Right cardiac atrium (tissue), 5 donors: Measurements from ENCODE around the gene KCNQ5. TPM values are rescaled to one million over a fixed set of nuclear protein-coding genes. Genes with fewer than 3 reads are reported as not detected.

Experiments
- ATAC-seq, 2 donors: fragments of 200-7000 bp; cut with Tn5 transposase; one replicate each; pipeline versions ENCODE4 v1.8.0 to v1.9.1; 2020; ENCODE audit warnings: moderate library complexity in 2 of 2, mild to moderate bottlenecking in 1 of 2
- DNase-seq, 3 donors: peaks; one replicate each; pipeline ENCODE4 v3.0.0-alpha.2; 2020
- H3K27ac ChIP-seq: one replicate; pipeline ENCODE4 v1.5.1; 2013; ENCODE audit warnings: mild to moderate bottlenecking, low read length, control low read depth, moderate library complexity
- H3K27me3 ChIP-seq: one replicate; pipeline ENCODE4 v1.6.1; 2013; ENCODE audit not compliant: control insufficient read depth, insufficient read depth
- H3K4me1 ChIP-seq: one replicate; pipeline ENCODE4 v1.6.1; 2013; ENCODE audit warnings: low read length; ENCODE audit not compliant: control insufficient read depth, insufficient read depth
- H3K4me3 ChIP-seq: one replicate; pipeline ENCODE4 v1.5.1; 2013; ENCODE audit warnings: low read length, control low read depth
- H3K9me3 ChIP-seq: one replicate; pipeline ENCODE4 v1.6.1; 2013; ENCODE audit warnings: low read length; ENCODE audit not compliant: control insufficient read depth
- WGBS: extraction: QIAGEN DNeasy Blood & Tissue Kit; methylation state at CpG from one replicate; pipeline ENCODE4 v1.1.7; 2013; 5-methylcytosine and 5-hydroxymethylcytosine counted together
- intact Hi-C, 4 donors: fragments of 100-400 bp; cut with DNase I; formaldehyde crosslinking; loops; one replicate each; pipeline versions ENCODE4 v1.11.0 to v1.14.0; 2022 to 2023
- polyA plus RNA-seq: library from polyadenylated mRNA; stranded (reverse); fragments of 200-250 nt; gene quantifications from one replicate; pipeline ENCODE4 v1.2.3, GENCODE V29; 2013
- total RNA-seq, 4 donors: library from RNA; stranded (reverse); fragmentation: NEBNext Ultra II Directional; extraction: Animal tissue kit (Norgen Biotek cat#: 25700); gene quantifications; one replicate each; pipeline ENCODE4 v1.2.1, GENCODE V29; 2021
- donor health status: healthy with polysubstance abuse.
- donor health status: DM: no; HTN: yes; CAD: no.
- donor health status: DM: no; HTN: no; CAD: no.
- donor health status: DM: no; HTN: yes; CAD: no; lungs with severe emphysema.
- donor health status: DM: yes; HTN: yes; CAD: no.

Gene KCNQ5
- total and polyA plus RNA-seq, 5 donors = 0.20 to 0.68 (median 0.36) TPM; not detected in 1

DNA sequence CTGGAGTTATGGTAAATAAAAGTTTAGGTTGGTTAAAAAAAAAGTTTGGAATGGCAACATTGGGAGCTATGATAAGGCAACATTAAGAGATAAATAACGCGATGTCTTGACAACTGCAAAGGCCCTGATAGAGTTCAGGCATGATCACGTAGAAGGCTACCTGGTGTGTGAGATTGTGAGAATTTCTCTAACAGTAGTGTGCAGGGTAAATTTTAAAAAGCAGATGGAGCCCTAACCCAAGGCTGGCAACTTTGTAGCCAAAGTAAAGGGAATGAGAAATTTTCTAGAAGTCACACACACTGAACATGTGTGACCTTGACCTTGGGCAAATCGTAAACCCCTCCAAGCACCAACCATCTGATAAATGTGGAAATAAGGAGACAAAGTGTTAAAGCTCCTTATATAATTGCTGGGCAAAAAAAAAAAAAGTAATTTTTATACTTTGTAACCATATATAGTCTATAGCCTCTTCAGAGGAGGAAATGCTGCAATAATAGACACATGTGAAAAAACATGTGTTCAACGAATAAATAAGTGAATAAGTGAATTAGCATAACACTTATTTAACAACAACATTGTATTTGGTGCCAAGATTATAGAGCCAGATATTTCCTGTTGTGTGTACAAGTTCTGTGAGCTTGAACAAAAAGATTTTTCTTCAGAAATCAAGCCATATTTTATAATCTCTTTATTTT, 18.2 kb downstream of the KCNQ5 start:
- Histone ChIP-seq H3K9me3 (no peaks in the 10 kb centered on the region), H3K27me3 (no peaks in the 10 kb centered on the region), H3K4me1 (no peaks in the 10 kb centered on the region), H3K27ac (no peak overlapping the region), H3K4me3 (no peak overlapping the region)
- no peak for ATAC-seq
- intact Hi-C loops = no loop called here
- DNase-seq = no peak
- 66% methylated on average over 5 of the region's 5 CpGs for WGBS

DNA sequence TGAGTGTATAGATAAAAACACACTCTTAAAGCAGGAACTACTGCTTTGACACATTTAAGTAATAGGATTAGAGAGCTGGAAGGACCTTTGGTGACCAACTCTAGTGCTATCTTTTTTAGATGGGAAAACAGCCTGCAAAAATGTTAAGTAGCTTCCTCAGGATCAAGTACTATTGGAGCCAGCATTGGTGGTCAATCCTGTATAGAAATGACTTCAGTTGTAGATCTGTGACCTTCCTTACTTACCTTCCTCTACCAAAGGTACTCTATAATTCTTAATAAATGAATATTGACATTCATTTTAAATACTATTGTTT, 18.7 kb downstream of the KCNQ5 start:
- DNase-seq = no peak
- intact Hi-C loops = no loop called here

DNA sequence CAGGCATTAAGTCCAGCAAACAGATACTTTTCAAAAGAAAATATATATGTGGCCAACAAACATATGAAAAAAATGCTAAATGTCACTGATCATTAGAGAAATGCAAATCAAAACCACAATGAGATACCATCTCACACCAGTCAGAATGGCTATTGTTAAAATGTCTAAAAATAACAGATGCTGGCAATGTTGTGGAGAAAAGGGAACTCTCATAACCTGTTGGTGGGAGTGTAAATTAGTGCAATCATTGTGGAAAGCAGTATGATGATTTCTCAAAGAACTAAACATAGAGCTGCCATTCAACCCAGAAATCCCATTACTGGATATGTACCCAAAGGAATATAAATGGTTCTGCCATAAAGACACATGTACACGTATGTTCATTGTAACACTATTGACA, 20.6 kb downstream of the KCNQ5 start:
- ATAC-seq (no peak), DNase-seq (no peak)
- no peaks in the 10 kb centered on the region for H3K9me3 ChIP-seq
- no peak overlapping the region for H3K27ac ChIP-seq
- H3K4me3 ChIP-seq = no peak overlapping the region
- intact Hi-C loops = no loop called here
- H3K27me3 ChIP-seq = no peaks in the 10 kb centered on the region
- WGBS = 90% methylated on average over 1 of the region's 1 CpG
- no peaks in the 10 kb centered on the region for H3K4me1 ChIP-seq

More for the DNA sequence above, 18.7 kb downstream of the KCNQ5 start:
- Histone ChIP-seq H3K27ac (no peak overlapping the region), H3K4me3 (no peak overlapping the region), H3K4me1 (no peaks in the 10 kb centered on the region), H3K27me3 (no peaks in the 10 kb centered on the region), H3K9me3 (no peaks in the 10 kb centered on the region)
- no peak for ATAC-seq

DNA sequence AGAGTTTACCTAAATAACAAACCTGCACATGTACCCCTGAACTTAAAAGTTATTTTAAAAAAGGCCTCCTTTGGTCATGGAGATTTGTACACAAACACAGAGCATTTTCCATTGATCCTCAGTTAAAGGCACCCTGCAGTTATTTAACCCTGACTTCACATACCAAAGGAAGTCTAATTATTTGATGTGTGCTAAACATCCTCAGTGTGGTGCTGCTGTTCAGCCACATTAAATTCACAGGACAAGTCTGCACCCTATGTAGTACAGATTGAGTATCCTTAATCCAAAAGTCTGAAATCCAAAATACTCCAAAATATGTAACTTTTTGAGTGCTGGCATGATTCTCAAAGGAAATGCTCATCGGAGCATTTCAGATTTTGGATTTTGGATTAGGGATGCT, 21.4 kb downstream of the KCNQ5 start:
- Histone ChIP-seq H3K4me3 (no peak overlapping the region), H3K27me3 (no peaks in the 10 kb centered on the region), H3K4me1 (no peaks in the 10 kb centered on the region), H3K9me3 (no peaks in the 10 kb centered on the region), H3K27ac (no peak overlapping the region)
- intact Hi-C loops = no loop called here
- 64% methylated on average over 1 of the region's 1 CpG for WGBS
- ATAC-seq (no peak), DNase-seq (no peak)

DNA sequence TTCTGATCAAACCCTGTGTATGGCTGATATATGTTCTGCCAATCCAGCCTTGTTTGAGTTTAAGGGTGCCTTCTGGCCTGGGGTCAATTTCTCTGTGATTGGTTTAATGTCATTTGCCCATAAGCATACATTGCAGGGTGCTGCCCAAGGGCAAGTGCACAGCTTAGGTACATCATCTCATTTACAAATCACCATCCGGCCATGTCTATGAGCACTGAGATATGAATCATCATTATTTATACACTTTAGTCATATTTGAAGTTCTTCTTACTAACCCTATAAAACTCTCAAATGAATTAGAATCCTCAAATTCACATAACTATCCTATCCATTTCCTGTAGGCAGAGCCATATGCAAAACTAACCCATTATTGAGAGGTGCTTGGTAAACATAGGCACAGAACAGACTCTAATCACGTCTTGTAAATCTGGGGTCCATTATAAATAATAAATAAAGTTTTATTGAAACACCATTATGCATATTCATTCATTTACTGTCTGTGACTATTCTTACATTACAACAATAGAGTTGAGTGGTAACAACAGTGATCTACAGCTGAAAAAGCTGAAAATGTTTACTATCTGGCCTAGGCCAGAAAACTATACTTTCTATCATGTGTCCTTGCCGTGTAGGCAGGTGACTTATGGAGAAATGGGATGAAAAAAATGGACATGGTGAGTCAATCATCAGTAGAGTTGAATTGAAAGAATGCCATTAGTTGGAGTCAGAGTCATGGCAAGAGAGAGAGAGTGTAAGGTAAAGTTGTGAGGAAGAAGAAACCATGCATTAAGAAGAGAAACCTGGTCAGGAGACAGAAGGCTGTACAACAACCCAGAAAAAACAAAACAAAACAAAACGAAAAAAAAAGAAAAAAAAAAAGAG, 25.0 kb downstream of the KCNQ5 start:
- Histone ChIP-seq H3K4me3 (no peak overlapping the region), H3K4me1 (no peaks in the 10 kb centered on the region), H3K9me3 (no peaks in the 10 kb centered on the region), H3K27me3 (no peaks in the 10 kb centered on the region), H3K27ac (no peak overlapping the region)
- WGBS = 79% methylated on average over 4 of the region's 4 CpGs
- intact Hi-C loops = no loop called here
- ATAC-seq (no peak), DNase-seq (no peak)

DNA sequence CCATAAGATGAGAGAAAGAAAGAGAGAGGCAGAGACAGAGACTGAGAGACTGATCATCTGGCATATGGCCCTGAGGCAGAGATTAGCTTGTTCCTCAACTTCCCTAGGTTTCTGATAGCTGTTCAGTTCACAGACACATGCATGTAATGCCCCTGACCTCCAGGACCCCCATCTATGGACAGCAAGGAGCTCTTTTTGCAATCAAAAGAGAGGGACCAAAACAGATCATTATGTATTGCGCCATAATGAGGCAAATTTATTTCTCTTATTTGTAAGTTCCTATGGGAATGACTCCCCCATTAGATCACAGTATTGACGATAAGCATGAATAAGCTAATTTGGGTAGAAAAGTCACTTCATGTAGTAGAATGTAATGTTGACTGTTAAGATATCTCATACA, 25.6 kb downstream of the KCNQ5 start:
- H3K9me3 ChIP-seq = no peaks in the 10 kb centered on the region
- no peak overlapping the region for H3K27ac ChIP-seq
- H3K4me3 ChIP-seq = no peak overlapping the region
- no peaks in the 10 kb centered on the region for H3K4me1 ChIP-seq
- intact Hi-C loops = no loop called here
- 97% methylated on average over 2 of the region's 2 CpGs for WGBS
- no peak for DNase-seq
- no peaks in the 10 kb centered on the region for H3K27me3 ChIP-seq
- no peak for ATAC-seq

DNA sequence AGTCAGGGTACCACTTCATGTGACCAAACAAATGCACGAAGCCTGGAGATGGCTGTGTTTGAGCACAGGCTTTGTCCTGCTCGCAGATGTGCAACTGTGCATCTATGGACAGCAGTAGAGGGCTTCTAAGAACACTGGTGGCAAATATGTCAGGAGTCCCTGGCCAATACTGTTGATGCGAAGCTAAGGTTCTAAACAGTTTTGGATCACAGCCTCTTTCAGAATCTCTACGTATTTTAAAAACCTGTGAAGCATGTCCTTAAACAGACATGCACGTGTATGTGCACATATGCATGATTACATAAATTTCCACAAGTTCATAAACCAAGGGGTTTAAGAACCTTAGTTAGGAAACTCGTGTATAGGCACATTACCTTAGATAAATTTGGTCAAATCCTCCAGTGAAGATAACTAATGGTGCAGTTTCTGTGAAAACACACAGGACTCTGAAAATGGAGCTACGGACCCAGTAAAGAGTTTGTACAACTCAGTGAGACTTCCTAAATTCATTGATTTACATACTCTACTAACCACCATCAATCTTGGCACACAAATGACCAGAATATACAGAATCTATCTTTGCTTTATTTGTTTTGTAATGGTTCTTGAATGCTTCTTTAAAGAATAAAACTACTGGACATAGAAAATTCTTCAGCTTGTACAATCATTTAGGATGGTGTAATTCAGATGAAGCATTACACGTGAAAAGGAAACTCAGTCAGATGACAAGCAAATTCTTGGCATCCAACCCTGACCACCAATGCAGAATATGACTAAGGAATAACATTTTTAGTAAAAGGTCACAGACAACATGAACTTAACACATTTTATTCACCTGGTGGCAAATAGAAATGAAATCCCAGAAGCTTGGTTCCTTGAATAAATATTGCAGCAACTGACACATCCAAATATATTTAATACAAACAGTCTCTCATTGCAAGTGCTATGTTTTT, 27.4 kb downstream of the KCNQ5 start:
- no peaks in the 10 kb centered on the region for H3K27me3 ChIP-seq
- intact Hi-C loops = no loop called here

DNA sequence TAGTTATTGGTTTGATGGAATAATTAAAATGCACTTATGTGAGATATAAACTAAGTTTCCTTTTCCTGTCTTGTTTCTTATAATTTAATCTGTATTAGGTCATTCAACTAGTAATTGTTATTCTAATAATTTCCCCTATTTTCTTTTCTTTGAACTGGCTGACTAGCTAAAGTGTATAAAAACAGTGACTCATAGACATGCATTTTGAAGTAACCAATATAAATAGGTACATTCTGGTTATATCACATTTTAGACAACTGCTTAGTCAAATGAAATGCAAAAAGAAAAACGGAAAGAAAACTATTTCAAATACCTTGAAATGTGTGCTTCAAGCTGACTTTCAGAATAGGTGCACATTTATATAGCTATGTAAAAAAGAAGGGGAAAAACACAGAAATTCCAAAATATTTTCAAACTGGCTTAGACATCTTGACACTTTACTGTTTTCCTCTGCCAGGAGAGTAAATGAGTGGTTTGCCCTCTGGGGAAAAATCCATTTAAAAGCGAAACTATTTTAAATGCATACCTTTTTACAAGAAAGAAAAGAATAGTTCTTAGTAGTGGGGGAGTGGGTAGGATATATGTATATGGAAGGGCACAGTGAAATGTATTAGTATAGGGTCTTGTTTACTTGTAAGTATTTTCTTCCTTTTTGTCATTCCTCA, 28.3 kb downstream of the KCNQ5 start:
- DNase-seq (no peak), ATAC-seq (no peak)
- H3K4me1 ChIP-seq = no peaks in the 10 kb centered on the region
- WGBS = 75% methylated on average over 2 of the region's 2 CpGs
- no peak overlapping the region for H3K27ac ChIP-seq
- no peaks in the 10 kb centered on the region for H3K9me3 ChIP-seq
- no peak overlapping the region for H3K4me3 ChIP-seq
- no peaks in the 10 kb centered on the region for H3K27me3 ChIP-seq
- intact Hi-C loops = no loop called here

More for the DNA sequence above, 27.4 kb downstream of the KCNQ5 start:
- Histone ChIP-seq H3K9me3 (no peaks in the 10 kb centered on the region), H3K4me1 (no peaks in the 10 kb centered on the region), H3K27ac (no peak overlapping the region), H3K4me3 (no peak overlapping the region)
- 79% methylated on average over 8 of the region's 8 CpGs for WGBS
- DNase-seq = no peak
- no peak for ATAC-seq

DNA sequence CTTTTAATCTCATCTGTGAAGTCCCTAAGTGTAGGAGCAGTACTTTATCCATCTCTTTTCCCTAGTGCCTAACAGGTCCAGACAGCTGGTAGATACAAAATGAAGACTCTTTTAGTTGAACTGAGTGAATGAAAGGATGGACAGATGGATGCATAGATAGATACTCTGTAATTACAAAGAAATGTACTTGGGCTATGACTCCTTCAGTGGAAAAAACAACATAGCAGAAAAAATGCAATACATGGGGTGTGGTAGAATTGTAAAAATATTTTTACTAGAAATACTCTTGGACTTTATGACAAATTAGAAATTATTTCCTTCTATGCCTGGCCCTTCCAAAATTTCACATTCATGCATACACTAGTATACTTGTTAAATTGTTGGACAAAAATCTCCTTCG, 29.3 kb downstream of the KCNQ5 start:
- no peak overlapping the region for H3K4me3 ChIP-seq
- no peaks in the 10 kb centered on the region for H3K9me3 ChIP-seq
- WGBS = 84% methylated on average over 1 of the region's 1 CpG
- no peak for DNase-seq
- H3K27ac ChIP-seq = no peak overlapping the region
- H3K27me3 ChIP-seq = no peaks in the 10 kb centered on the region
- no peaks in the 10 kb centered on the region for H3K4me1 ChIP-seq
- intact Hi-C loops = no loop called here
- ATAC-seq = no peak

DNA sequence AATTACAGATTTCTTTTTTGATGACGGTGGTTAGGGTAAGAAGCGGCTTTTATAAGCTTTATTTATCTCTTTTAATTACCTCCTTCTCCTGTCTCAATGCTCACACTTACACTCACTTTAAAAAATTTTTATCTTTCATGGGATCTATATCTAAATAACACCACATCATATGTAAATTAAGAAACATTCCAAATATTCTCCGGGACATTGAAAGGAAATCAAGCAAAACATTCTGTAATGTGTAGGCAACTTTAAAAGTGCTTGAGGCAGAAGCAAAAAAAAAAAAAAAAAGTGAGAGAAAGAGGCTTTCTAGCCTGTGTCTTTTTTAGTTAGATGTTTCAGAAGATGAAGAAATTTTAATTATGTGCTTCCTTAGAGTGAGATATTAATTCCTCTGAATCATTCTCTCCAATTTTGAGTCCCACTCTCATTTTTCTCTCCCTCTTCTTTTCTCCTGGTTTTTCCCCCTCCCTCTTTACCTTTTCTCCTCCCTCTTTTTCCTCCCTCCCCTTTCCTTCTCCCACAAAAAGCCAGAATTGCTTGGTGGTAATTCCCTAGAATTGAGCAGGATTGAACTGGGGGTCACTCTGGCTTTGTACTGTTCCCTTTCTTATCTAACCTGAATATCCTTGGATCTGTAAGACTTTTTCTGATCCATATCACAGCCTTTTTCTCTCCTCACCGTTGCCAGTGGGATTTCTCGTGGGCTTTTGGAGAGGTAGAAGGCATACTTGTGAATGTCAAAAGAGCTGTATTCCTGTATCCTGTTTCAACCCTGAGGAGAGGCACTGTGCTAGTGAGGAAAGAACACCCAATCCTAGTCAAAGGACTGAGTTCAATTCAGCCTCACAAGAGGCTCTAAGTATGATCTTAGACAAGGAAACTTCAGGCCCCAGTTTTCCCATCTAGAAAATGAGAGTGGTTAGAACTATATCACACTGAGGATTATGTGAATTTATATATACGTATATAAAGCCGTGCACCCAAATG, 30.4 kb downstream of the KCNQ5 start:
- Histone ChIP-seq H3K4me3 (no peak overlapping the region), H3K9me3 (no peaks in the 10 kb centered on the region), H3K27ac (no peak overlapping the region), H3K27me3 (no peaks in the 10 kb centered on the region), H3K4me1 (no peaks in the 10 kb centered on the region)
- DNase-seq = no peak
- no peak for ATAC-seq
- 85% methylated on average over 7 of the region's 7 CpGs for WGBS
- intact Hi-C loops = no loop called here
